Kidney epithelial cell (primary cell): Measurements from ENCODE around the gene EZR. TPM values are rescaled to one million over a fixed set of nuclear protein-coding genes. Genes with fewer than 3 reads are reported as not detected.
"Not testable (repeated sequence)": the region's sequence is repeated elsewhere in the genome, so short reads cannot be mapped to it uniquely, and the experiment has no call there.

ENCODE experiments used
- DNase-seq: peaks from one replicate; pipeline ENCODE4 v3.0.0-alpha.2; 2010; ENCODE audit warnings: low read depth
- H3K27me3 ChIP-seq: 2 replicates; pipeline ENCODE4 v1.6.0; 2011; ENCODE audit warnings: low read length; ENCODE audit not compliant: control insufficient read depth, insufficient read depth
- H3K36me3 ChIP-seq: 2 replicates; pipeline ENCODE4 v1.5.1; 2011; ENCODE audit warnings: low read length; ENCODE audit not compliant: control insufficient read depth, insufficient read depth
- H3K4me3 ChIP-seq: 2 replicates; pipeline ENCODE4 v1.5.1; 2011; ENCODE audit warnings: low read depth, mild to moderate bottlenecking, control low read depth, low read length
- total RNA-seq: library from RNA; depleted of rRNA; stranded (reverse); fragments of >200 nt; gene quantifications from 2 replicates; pipeline ENCODE4 v1.2.3, GENCODE V29; 2015
- TF ChIP-seq, protein P1 (sequence below): IDR thresholded peaks from 2 replicates; pipeline ENCODE4 v1.5.1; 2011; ENCODE audit warnings: mild to moderate bottlenecking, moderate library complexity, low read length, control low read depth, inconsistent platforms; ENCODE audit not compliant: insufficient read depth, poor library complexity, severe bottlenecking

The EZR gene
- total RNA-seq, 1 donor from 2014 or later, result 277 TPM

DNA sequence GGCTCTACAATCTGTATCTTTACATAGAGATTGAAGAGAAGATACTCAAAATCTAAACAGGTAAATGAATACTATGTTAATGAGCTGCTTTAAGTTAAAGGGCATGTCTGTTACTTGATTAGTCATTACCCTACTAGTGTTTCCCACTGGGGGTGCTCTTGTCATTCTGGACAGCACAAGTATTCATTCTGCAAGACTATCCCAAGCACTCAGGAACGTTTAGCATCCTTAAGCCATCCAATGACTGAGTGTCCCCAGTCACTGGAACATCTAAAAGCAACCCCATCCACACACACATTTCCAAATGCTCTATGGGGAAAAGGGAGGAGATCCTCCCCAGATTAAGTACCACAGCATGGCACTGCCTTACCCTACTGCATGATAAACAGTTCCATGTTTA is 25.7 kb downstream of the EZR start:
- no peaks in the 10 kb centered on the region for H3K27me3 ChIP-seq
- no peak overlapping the region for H3K4me3 ChIP-seq
- TF ChIP-seq, protein P1, sequence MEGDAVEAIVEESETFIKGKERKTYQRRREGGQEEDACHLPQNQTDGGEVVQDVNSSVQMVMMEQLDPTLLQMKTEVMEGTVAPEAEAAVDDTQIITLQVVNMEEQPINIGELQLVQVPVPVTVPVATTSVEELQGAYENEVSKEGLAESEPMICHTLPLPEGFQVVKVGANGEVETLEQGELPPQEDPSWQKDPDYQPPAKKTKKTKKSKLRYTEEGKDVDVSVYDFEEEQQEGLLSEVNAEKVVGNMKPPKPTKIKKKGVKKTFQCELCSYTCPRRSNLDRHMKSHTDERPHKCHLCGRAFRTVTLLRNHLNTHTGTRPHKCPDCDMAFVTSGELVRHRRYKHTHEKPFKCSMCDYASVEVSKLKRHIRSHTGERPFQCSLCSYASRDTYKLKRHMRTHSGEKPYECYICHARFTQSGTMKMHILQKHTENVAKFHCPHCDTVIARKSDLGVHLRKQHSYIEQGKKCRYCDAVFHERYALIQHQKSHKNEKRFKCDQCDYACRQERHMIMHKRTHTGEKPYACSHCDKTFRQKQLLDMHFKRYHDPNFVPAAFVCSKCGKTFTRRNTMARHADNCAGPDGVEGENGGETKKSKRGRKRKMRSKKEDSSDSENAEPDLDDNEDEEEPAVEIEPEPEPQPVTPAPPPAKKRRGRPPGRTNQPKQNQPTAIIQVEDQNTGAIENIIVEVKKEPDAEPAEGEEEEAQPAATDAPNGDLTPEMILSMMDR, result peak; percentile 50
- DNase-seq, result no peak
- H3K36me3 ChIP-seq, result no peaks in the 10 kb centered on the region

GRCh38 chr6:158792505-158792904 is 26.7 kb downstream of the EZR start:
- DNase-seq, H3K4me3 ChIP-seq, H3K27me3 ChIP-seq, H3K36me3 ChIP-seq: not testable (repeated sequence)

DNA sequence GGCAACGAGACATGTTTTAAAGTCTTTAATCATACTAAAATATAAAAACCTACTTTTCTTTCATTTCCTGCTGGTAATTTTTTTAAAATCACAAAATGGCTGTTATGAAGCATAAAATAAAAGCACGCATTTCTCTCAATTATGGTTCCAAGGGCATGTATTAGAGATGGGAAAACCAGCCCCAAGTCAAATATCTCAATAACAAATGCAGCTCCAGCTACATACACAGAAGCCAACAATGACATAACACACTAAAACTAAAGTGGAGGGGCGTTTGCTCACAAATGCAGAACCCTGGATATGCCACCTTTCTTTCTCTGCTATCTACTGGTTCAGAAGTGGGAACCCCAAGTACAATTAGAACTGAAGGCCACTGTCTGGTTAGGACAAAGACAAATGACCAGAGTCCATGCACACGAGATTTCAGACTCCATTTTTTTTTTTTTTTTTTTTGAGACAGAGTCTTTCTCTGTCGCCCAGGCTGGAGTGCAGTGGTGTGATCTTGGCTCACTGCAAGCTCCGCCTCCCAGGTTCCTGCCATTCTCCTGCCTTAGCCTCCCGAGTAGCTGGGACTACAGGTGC is 27.8 kb downstream of the EZR start:
- TF ChIP-seq, protein P1, result no peak
- Histone ChIP-seq H3K4me3 (no peak overlapping the region), H3K36me3 (no peaks in the 10 kb centered on the region), H3K27me3 (no peaks in the 10 kb centered on the region)
- no peak for DNase-seq

- no peaks in the 10 kb centered on the region for H3K36me3 ChIP-seq
- H3K27me3 ChIP-seq, result no peaks in the 10 kb centered on the region
- no peak overlapping the region for H3K4me3 ChIP-seq
- no peak for DNase-seq
- TF ChIP-seq, protein P1, result no peak
Observed at GRCh38 chr6:158789115-158789917, 29.9 kb downstream of the EZR start.

DNA sequence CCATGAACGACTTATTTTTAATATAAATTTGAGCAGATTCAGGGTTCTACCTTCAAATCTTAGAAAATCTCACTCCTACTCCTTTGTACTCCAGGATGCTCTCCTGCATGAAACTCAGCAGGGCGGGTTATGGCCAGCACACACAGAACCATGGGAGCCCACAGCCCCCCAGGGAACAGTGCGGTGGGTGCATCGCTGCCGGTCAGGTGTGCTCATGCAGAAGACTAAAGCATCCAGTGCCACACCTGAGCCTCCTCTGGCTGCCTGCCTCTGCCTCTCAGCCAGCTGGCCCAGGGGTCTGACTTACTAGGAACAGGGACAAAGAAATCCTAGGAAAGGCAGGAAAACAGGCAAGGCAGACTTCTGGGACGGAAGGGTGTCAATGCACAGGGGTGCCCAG is 31.8 kb downstream of the EZR start:
- H3K36me3 ChIP-seq, result peaks cover 4% of the 10 kb centered on the region
- no peaks in the 10 kb centered on the region for H3K27me3 ChIP-seq
- H3K4me3 ChIP-seq, result no peak overlapping the region
- no peak for DNase-seq
- TF ChIP-seq, protein P1, result no peak

DNA sequence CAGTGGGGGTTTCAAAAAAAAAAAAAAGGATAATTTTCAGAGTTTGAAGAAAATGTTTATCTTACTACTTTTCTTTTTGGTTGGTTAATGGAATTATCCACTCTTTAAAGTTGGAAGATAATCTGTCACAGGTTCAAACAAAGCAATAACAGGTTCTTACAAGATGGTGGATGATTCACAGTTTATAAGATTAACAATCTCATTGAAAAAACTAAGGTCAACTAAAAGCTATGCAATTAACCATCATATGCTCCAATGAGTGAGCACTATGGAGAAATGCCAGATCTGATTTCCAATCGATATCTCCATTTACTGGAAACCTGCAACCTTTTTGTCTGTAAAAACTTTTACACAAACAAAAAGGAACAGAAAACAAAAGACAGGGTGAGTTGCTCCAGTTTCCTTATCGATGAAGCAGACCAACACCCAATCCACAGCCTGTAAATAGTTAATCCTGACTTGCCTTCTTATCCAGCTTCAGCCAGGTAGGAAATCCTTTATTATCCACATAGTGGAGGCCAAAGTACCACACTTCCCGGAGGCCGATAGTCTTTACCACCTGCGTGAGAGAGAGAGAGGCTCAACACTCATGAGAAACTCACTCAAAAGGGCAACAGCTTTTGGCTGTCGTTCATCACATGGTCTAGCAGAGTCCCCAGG is 32.4 kb downstream of the EZR start:
- H3K36me3 ChIP-seq, result peaks cover 4% of the 10 kb centered on the region
- H3K4me3 ChIP-seq, result no peak overlapping the region
- H3K27me3 ChIP-seq, result no peaks in the 10 kb centered on the region
- no peak for DNase-seq
- TF ChIP-seq, protein P1, result no peak
